Natural killer cell (primary cell): Measurements from ENCODE around the gene IL17B. TPM values are rescaled to one million over a fixed set of nuclear protein-coding genes. Genes with fewer than 3 reads are reported as not detected.

Experiments
- ATAC-seq, 3 donors: fragments of 150-1000 bp in 2 of 3; fragments of 200-7000 bp in 1 of 3; cut with Tn5 transposase; 1 replicate in 1 of 3; 2 replicates in 2 of 3; pipeline ENCODE4 v1.10.0; 2021; ENCODE audit warnings: mild to moderate bottlenecking in 2 of 3, moderate library complexity in 2 of 3
- DNase-seq, 2 donors: peaks; one replicate each; pipeline versions ENCODE4 v3.0.0 to v3.0.0-alpha.2; 2013 to 2021; ENCODE audit warnings: mixed read lengths in 1 of 2
- H3K27ac ChIP-seq: one replicate; pipeline ENCODE4 v1.5.1; 2013; ENCODE audit warnings: mild to moderate bottlenecking, low read length
- H3K27me3 ChIP-seq: one replicate; pipeline ENCODE4 v1.6.1; 2013; ENCODE audit warnings: low read length; ENCODE audit not compliant: control insufficient read depth, insufficient read depth
- H3K36me3 ChIP-seq: one replicate; pipeline ENCODE4 v1.6.1; 2013; ENCODE audit warnings: low read length; ENCODE audit not compliant: control insufficient read depth, insufficient read depth
- H3K4me1 ChIP-seq: one replicate; pipeline ENCODE4 v1.6.1; 2013; ENCODE audit warnings: low read length; ENCODE audit not compliant: control insufficient read depth, insufficient read depth
- H3K4me3 ChIP-seq: one replicate; pipeline ENCODE4 v1.5.1; 2013; ENCODE audit warnings: low read length
- H3K9me3 ChIP-seq: one replicate; pipeline ENCODE4 v1.6.1; 2013; ENCODE audit warnings: low read length; ENCODE audit not compliant: control insufficient read depth, insufficient read depth
- H3K27ac Mint-ChIP-seq, 2 donors: one replicate each; pipeline ENCODE4 v1.8.0; 2022; ENCODE audit warnings: mild to moderate bottlenecking in 2 of 2, mixed read lengths in 2 of 2, moderate library complexity in 1 of 2
- H3K27me3 Mint-ChIP-seq, 2 donors: one replicate each; pipeline ENCODE4 v1.8.0; 2022; ENCODE audit warnings: low read depth in 2 of 2, mixed read lengths in 2 of 2
- H3K36me3 Mint-ChIP-seq: one replicate; pipeline ENCODE4 v1.8.0; 2022; ENCODE audit warnings: mixed read lengths
- H3K4me1 Mint-ChIP-seq, 2 donors: one replicate each; pipeline ENCODE4 v1.8.0; 2022; ENCODE audit warnings: mixed read lengths in 2 of 2
- H3K4me3 Mint-ChIP-seq: one replicate; pipeline ENCODE4 v1.8.0; 2022; ENCODE audit warnings: mild to moderate bottlenecking, moderate library complexity, mixed read lengths
- H3K9me3 Mint-ChIP-seq, 2 donors: one replicate each; pipeline ENCODE4 v1.8.0; 2022; ENCODE audit warnings: mixed read lengths in 2 of 2
- CTCF ChIP-seq: fragments of 200-600 bp; IDR thresholded peaks from one replicate; pipeline ENCODE4 v1.8.0; 2022; ENCODE audit warnings: antibody characterized with exemption
- WGBS: methylation state at CpG from one replicate; pipeline ENCODE4 v1.1.7; 2013; ENCODE audit warnings: missing lambda C conversion rate; ENCODE audit not compliant: insufficient coverage; 5-methylcytosine and 5-hydroxymethylcytosine counted together
- intact Hi-C: fragments of 100-400 bp; cut with micrococcal nuclease; formaldehyde crosslinking; loops from one replicate; pipeline ENCODE4 v1.14.2; 2022
- total RNA-seq, 4 donors: library from RNA; stranded (reverse); fragments of 120-200 nt in 1 of 4; gene quantifications; one replicate each; pipeline versions ENCODE4 v1.2.3 to v1.2.4, GENCODE V29; 2013 to 2022

The IL17B gene
- total RNA-seq, 3 donors from 2014 or later (not counting 1 experiment from before 2014, with no cell fraction given) = not detected

GRCh38 chr5:149341876-149342275 lies 37.2 kb downstream of the IL17B start:
- DNase-seq = no peak
- peaks cover 21% of the 10 kb centered on the region for H3K4me1 ChIP-seq
- ATAC-seq = no peak
- no peak for TF ChIP-seq CTCF
- Mint-ChIP-seq H3K4me1 (peaks cover 27 to 32% of the 10 kb centered on the region in 2 donors), H3K36me3 (no peaks in the 10 kb centered on the region), H3K27ac (no peak overlapping the region), H3K4me3 (no peak overlapping the region), H3K9me3 (no peaks in the 10 kb centered on the region), H3K27me3 (peaks cover 0 to 14% of the 10 kb centered on the region in 2 donors)
- H3K36me3 ChIP-seq = no peaks in the 10 kb centered on the region
- H3K27ac ChIP-seq = no peak overlapping the region
- no peaks in the 10 kb centered on the region for H3K9me3 ChIP-seq
- intact Hi-C loops = no loop called here
- H3K4me3 ChIP-seq = no peak overlapping the region
- H3K27me3 ChIP-seq = no peaks in the 10 kb centered on the region

DNA sequence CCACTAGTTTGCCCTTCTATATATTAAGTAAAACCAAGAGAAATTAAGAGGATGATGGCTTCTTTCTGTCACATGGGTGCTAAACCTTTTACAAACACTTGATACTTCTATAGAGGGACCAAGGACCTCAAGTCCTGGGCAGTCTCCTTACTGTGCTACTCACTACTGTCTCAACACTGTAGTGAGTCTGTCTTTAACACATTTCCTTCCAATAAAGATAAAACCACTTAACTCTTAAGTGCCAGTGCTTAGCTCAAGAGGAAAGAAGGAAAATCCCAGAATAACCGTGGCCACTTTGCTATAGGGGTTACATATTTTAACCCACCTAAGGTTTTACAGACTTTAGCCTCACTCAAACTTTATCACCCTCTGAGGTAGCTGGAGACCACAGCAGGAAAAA lies 38.2 kb downstream of the IL17B start:
- H3K36me3 ChIP-seq = no peaks in the 10 kb centered on the region
- Mint-ChIP-seq H3K27ac (no peak overlapping the region), H3K4me1 (peaks cover 22 to 25% of the 10 kb centered on the region in 2 donors), H3K9me3 (no peaks in the 10 kb centered on the region), H3K27me3 (peaks cover 0 to 16% of the 10 kb centered on the region in 2 donors), H3K36me3 (no peaks in the 10 kb centered on the region), H3K4me3 (no peak overlapping the region)
- H3K4me3 ChIP-seq = no peak overlapping the region
- no peaks in the 10 kb centered on the region for H3K9me3 ChIP-seq
- H3K27ac ChIP-seq = no peak overlapping the region
- peaks cover 13% of the 10 kb centered on the region for H3K4me1 ChIP-seq
- H3K27me3 ChIP-seq = no peaks in the 10 kb centered on the region
- ATAC-seq = no peak
- intact Hi-C loops = no loop called here
- TF ChIP-seq CTCF = no peak
- no peak for DNase-seq
- WGBS = 80% methylated on average over 1 of the region's 1 CpG

- no peaks in the 10 kb centered on the region for H3K36me3 ChIP-seq
- no peaks in the 10 kb centered on the region for H3K9me3 ChIP-seq
- no peak for TF ChIP-seq CTCF
- Mint-ChIP-seq H3K27ac (no peak overlapping the region), H3K36me3 (no peaks in the 10 kb centered on the region), H3K4me1 (peaks cover 0 to 3% of the 10 kb centered on the region in 2 donors), H3K4me3 (no peak overlapping the region), H3K27me3 (peaks cover 0 to 26% of the 10 kb centered on the region in 2 donors), H3K9me3 (no peaks in the 10 kb centered on the region)
- intact Hi-C loops = no loop called here
- ATAC-seq (no peak), DNase-seq (no peak)
- H3K4me1 ChIP-seq = no peaks in the 10 kb centered on the region
- H3K4me3 ChIP-seq = no peak overlapping the region
- H3K27ac ChIP-seq = no peak overlapping the region
- 88% methylated on average over 1 of the region's 1 CpG for WGBS
- H3K27me3 ChIP-seq = no peaks in the 10 kb centered on the region
These were observed 40.7 kb downstream of the IL17B start for GRCh38 chr5:149338364-149338763.

GRCh38 chr5:149337736-149338135 lies 41.4 kb downstream of the IL17B start:
- H3K4me1 Mint-ChIP-seq = no peaks in the 10 kb centered on the region
- H3K27me3 Mint-ChIP-seq = peaks cover 0 to 26% of the 10 kb centered on the region in 2 donors
- no peak overlapping the region for H3K27ac Mint-ChIP-seq
- H3K36me3 Mint-ChIP-seq = no peaks in the 10 kb centered on the region
- no peak overlapping the region for H3K4me3 Mint-ChIP-seq
- no peaks in the 10 kb centered on the region for H3K27me3 ChIP-seq
- no peak overlapping the region for H3K4me3 ChIP-seq
- no peaks in the 10 kb centered on the region for H3K9me3 Mint-ChIP-seq
- intact Hi-C loops = no loop called here
- DNase-seq = no peak
- no peak for ATAC-seq
- H3K4me1 ChIP-seq = no peaks in the 10 kb centered on the region
- H3K36me3 ChIP-seq = no peaks in the 10 kb centered on the region
- H3K27ac ChIP-seq = no peak overlapping the region
- 91% methylated on average over 4 of the region's 4 CpGs for WGBS
- TF ChIP-seq CTCF = no peak
- H3K9me3 ChIP-seq = no peaks in the 10 kb centered on the region
